Measurements from ENCODE around the gene MAP10.

- no peak for TF ChIP-seq EZH2 (IDR thresholded peaks at IDR 0.05; ENCODE audit: insufficient read depth, poor library complexity, severe bottlenecking)
- TF ChIP-seq EZH2phosphoT487 (IDR thresholded peaks at IDR 0.05; ENCODE audit: insufficient read depth, low read depth), result no peak
Observed at GRCh38 chr1:232788235-232788872, 16.9 kb upstream of the MAP10 start.

Measured in GM23248 (cell line).